GM18907 (cell line): ENCODE results near the gene PPP1R36.

ENCODE experiments used
- ATAC-seq: cut with Tn5 transposase; IDR thresholded peaks from one replicate; pipeline ENCODE4 v1.9.1; 2021; ENCODE audit warnings: mild to moderate bottlenecking, moderate library complexity; ENCODE audit not compliant: unreplicated experiment

PPP1R36 gene, protein sequence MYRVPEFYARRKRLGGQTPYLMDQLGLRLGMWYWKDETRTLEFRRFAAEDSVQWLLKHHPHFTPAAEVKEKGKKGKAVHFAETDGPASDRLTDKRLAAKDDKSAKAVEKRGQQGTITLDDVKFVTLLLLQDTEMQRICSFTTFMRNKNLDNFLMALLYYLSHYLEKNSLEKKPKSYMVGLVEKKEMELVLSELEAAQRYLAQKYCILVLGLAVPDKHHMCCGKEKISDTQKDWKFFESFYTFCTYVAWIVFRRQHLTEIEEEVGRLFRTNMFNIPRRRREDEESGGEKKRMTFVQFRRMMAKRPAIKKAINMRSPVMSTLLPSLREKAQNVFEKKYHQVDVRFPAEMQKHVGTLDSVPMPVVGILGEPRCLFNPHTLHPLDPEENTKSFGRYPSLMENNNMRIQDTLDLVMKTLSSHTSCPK

DNA sequence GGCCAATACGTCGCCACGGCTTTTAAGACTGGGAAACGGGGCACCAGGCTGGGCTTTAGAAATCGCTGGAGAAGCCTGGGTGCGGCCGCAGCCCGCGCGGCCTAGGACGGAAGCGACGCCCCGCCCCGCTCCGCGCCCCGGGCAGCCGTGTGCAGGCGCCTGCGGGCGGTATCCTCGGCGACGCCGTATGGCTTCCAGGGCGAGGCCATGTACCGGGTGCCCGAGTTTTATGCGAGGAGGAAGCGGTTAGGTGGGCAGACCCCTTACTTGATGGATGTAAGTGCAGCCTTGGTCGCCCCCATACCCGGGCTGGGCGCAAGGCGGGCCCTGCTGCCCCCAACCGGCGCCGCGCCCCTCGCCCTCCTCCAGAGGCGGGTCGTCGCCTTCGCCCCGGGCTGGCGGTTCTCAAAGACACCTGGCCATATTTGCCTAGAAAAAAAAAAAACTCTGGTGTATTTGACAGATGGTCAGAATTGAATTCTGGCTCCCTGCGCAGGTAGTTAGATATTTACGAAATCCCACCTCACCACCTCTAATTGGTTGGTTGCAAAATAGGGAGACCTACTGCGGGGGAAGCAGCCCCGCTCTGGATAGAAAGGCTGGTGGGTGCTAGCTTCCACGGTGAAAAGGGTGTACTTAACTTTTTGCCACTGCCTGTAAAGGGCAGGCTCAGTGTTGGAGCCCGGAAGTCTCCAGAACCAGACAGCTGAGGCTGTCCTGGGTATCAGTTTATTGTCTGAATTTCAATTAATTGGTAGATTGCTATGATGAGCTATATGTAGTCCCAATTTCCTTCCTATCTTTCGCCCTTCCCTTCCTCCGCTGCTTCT lies at the start of gene PPP1R36:
Gene PPP1R36, plus strand, starts transcription at position 171 of the 830 bp plus-strand sequence. Its CDS starts 37 bp downstream, at position 208.
- no peak for ATAC-seq

DNA sequence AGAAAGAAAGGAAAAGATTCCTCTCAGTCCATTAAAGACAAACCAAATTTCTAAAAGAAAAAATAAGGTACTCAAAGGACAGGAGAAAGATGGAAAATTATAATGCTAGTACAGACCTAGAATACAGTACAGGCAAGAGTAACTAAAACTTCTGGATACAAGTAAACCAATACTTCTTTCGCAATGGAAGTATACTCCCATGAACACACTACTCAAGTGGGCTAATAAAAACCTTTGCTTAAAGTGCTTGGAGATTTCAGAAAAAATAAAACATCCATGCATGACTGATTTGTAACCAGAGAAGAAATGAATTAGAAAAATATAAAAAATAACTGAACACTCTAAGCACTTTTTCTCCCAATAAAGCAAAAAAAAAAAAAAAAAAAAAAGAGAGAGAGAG lies 49.7 kb upstream of the PPP1R36 start:
- no peak for ATAC-seq

DNA sequence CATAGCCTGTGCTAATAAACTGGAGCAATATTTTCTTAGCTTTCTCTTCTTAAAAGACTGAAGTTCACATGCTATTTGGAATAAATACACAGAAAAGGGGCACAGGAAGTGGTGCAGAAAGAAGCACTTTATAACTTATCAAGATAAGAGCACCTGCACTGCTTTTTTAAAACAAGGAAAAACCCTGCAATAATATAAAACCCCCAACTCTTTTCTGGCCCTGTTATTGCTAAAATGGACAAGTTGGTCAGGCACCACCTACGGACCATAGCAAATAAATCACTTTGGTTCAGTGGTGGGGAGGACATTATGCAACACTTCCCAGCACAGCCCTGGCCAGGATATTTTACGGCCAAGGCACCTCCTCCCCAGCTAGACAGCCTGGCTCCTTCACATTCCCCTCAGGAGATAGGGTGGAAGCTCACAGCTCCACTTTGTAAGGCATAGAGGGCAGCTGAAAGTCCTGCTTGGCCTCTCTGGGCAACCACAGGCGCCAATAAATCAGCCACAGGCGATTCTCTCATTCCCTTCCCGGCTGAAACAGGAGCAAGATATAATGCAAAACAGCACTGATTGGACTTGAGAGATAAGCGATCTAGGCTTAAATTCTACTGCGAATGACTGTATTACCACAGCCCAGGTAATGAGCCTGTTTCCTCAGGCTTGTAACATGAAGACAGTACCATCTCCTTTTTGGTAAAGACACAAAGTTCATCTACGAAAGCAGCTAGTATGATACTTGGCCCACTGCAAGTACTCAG lies 48.2 kb upstream of the PPP1R36 start:
- no peak for ATAC-seq

DNA sequence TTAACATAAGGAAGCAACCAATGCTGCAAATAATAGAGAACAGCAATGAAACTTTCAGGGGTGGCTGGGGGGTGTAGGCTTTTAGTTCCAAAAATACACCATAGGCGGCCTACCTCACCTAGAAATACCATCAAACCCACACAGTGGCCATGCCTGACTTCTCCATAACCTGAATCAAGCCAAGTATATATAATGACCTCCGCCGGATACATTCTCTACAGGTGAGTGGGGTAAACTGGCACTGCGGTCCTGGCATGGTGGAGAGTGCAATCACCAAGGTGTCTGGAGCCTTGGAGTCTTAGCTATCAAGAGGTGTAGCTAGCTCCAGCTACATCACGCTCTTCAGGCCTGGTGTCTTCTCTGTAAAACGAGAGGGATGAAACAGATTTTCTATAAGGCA lies 47.3 kb upstream of the PPP1R36 start:
- ATAC-seq: no peak

DNA sequence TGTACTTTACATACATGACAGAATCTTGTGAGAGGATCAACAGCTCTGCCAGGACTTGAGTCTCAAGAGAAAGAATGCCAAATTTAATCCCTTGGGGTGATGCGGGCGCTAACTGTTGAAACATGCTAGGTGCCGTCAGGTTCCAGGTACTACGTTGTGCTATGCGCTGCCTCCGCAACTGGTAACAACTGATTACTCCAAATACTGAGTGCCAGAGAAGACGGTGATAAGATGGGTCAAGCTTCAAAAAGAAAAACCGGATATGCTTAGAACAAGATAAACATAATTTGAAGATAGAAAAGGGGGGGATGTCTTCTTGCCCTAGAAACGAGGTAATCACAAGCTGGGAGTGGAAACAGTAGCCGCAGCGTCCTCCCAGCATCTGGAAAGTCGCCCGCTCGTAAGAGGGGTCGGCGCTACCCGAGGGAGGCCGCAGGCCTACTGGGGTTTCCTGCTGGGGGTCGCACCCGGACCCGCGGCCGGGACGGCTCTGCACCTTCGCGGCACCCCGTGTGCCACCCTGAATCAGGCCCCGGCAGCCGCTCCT lies 46.8 kb upstream of the PPP1R36 start:
- ATAC-seq: no peak

DNA sequence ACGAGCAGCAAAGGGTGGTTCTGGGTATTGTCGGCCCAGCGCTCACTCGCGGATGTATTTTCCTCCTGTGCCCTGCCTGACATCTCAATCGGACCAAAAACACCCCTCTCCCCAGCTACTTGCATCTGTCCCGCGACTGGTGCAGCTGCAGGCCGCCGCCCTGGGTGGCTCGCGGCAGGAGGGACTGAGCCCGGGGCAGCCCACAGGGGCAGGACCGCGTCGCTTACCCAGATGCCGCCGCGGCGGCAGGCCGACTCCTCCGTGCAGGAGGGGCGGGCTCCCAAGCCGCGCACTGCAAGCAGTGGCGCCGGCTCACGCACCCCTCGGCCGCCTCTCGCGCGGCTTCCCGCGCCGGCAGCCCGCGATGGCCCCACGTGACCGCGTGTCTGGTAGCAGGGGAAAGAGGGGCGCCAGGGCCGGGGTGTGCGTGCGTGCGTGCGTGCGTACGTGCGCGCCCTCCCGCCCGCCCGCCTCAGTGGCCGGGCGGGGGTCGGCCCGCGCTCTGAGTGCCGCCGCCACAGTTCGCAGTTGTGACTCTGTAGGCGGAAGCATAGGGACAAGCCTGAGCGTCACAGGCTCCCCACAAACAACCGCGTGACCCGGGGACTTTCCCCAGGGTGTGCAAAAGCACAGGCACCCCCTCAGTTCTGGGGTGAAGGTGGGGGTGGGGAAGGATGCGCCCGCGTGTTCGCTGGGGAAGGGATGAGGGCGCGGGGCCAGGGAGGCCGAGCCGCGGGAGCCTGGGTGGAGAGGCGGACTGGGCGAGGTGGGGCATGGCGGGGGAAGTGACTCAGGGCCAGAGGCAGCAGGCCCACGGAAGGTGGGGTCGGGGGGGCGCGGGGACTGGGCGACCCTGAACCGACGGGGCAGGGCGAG lies 46.1 kb upstream of the PPP1R36 start, which contains the start of gene ZBTB25:
Gene ZBTB25, minus strand, starts transcription at position 405 of the 876 bp plus-strand sequence. CDS start 13,305 bp downstream, outside the sequence.
- ATAC-seq: peak; percentile 72

DNA sequence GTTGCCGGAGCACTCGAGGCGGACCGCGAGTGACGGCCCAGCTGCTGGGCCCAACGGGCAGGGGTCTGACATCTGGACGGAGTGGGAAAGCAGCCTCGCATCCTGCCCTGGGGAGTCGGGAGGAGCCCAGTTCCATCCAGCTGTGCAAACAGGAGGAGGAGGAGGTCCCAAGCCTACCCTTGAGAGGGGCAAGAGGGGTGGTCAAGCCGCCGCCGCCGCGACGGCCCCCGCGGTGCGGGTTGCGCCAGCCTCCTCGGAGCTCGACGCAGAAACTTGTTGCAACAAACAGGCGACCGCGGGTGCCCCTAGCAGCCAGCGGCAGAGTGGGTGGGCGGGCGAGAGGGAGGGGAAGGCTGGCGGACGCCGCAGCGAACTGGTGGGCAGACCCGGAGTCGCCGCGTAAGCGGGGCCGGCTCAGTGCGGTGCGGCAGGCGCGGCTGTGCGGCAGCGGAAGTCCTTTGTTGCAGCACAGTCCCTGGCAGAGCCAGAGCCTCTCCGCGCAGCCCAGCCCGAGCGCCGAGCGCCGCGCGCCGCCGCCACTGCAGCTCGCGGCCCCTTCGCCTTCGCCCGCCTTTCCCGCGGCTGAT lies 45.4 kb upstream of the PPP1R36 start, which contains the start of gene ZBTB1:
Gene ZBTB1, plus strand, starts transcription at position 461 of the 587 bp plus-strand sequence. CDS start 16,735 bp downstream, outside the sequence.
- peak; percentile 40 for ATAC-seq

DNA sequence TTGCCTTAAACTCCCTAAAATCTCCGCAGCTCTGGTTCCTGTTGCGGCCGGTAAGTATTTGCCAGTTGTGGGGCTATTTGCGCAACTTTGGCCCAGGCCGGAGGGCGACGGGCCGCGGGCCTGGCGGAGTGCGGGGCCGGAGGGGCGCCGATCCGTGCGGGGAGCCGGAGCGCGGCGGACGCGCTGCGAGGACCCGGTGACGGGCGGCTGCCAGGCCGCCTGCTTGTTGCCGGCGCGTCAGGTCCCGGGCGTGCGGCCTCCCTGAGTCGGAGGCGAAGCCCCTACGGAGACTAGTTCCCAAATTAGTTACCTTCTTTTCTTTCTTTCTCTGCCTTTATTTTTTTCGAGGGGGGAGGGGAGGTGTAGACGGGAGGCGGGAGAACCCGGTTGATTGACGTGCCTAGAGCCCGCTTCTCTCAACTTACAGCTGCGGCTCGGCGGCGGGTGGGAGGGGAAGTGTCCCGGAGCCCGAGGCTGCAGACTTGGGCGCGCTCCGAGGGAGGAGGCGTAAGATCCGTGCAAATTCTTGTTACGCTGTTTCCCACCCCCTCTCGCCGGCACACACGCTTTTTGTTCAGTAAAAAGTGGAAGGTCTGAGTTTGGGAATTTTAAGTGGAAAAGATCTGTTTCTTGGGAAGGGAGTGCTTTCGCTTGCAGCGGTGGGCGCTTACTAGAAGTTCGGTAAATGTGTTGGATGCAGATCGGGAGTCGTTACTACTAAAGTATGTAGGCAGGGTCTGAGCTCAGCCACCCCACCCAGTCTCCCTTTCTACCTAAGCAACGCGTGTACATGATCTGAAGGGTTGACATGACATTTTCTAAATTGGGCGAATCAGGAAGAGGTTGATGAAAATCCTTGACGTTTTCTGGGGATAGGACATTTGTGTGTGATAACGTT lies 44.6 kb upstream of the PPP1R36 start:
- peak; percentile 26 for ATAC-seq

DNA sequence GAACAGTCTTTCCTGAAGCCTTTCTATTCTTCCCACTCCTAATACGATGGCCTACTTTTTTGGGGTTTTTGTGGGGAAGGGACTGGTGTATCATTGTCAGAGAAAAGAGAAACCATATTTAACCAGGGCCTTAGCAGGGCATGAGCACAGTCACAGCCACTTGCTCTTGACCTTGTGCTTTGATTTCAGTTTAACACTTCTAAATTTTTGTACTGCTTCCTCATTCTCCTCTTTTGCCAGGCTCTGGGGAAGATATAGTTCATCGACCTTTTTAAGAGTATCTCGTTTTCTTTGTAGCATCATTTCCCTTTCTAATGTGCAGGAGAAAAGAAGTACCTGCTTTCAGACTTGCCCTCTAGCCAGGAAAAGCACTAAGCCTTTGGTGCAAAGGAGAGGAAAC lies 43.0 kb upstream of the PPP1R36 start:
- no peak for ATAC-seq

DNA sequence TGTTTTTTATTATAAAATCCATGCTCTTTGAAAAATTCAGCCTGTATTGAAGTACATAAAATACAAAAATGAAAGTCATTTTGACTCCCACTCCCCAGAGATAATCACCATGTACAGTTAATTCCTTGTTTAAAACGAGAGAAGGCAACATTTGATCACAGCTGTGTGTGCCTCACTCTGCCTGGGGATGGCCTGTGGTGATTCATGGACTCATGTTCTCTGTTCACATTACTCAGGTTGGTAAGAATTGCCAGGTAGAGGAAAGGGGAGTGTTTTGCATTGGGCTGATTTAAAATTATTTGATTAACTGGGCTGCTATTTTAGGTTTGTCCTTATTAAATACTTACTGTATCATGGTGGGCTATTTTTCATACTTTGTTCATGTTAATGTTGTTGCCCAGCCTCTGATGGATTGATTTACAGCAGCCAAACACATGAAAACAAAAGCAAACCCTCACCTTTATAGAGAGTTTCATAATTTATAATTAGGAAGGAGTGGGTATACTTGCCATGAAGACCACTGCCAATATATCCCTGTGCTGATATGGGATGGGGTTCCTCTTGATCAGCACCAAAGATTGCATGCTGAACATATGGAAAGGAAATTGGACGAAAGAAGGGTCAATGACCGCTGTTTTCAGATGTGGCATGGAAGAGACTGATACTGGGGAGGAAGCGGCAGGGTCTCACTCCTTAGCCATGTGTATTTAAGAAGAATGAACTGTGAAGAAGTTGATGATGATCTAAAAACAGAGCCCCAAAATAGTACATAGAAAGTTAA lies 42.2 kb upstream of the PPP1R36 start:
- no peak for ATAC-seq

DNA sequence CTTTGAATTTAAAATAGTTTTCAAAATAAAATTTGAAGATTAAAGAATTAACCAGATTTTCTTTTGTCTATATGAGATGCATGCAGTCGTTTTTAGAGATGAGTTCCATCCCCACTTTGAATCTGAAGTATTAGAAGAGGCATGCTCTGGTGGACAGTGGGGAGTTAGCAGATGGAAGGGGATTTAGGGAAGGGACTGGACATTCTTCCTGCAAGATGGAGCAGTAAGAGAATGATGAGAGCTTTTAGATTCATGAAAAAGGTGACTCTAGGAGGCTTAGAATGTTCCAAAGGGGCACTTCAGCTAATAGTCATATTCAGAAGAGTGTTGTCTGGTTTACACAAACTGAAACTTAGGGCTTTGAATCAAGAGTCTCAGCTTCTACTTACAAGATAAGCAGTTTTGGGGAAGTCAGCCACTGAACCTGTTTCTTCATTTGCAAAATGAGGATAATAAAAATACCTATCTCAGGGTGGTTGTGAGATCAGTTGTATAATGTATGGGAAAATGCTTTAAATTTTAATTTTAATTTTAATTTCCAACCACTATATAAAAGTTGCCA lies 41.5 kb upstream of the PPP1R36 start:
- no peak for ATAC-seq

DNA sequence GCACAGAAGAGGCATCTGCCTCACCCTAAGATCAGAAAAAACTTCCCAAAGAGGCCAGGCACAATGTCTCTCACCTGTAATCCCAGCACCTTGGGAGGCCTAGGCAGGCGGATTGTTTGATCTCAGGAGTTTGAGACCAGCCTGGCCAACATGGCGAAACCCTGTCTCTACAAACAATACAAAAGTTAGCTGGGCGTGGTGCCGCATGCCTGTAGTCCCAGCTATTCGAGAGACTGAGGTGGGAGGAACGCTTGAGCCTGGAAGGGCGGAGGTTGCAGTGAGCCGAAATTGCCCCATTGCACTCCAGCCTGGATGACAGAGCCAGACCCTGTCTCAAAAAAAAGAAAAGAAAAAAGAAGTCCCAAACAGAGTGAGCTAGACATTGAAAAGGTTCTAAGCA lies 40.7 kb upstream of the PPP1R36 start:
- no peak for ATAC-seq

DNA sequence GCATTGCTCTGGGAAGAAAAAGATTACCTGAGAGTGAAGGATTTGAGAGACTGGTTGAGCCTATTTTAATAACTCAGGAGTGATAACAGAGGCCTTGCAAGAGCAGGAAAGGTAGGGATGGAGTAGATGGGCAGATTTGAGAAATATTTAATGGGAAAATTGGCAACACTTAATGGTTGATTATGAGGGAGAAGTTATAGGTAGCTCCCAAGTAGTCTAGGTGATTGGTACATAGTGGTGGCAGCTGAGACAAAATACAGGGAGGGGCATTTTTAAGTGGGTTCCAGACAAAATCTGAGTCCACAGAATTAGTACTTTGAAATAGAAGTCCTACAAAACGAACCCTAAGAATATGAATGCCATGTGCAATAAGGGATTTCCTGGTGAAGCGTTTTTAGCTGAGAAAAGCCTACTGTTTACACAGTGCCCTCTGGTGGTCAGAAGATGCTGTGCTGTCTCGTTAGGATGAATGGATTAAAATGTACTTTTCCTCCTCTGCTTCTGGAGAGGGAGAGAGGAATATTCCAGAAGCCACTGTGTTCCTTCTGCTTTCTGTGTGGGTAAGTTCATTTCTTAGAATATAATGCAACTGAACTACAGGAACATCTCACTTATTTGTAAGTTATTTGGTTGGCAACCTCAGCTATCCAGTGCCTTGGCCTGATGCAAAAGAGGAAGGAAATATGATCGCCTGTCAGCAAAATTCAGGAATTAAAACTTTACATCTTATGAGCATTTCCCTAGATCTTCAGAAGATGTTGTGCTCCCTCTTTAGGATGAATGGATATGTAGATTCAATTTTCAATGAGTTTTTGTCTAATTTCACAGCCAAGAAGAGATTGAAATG lies 38.7 kb upstream of the PPP1R36 start:
- ATAC-seq: no peak

DNA sequence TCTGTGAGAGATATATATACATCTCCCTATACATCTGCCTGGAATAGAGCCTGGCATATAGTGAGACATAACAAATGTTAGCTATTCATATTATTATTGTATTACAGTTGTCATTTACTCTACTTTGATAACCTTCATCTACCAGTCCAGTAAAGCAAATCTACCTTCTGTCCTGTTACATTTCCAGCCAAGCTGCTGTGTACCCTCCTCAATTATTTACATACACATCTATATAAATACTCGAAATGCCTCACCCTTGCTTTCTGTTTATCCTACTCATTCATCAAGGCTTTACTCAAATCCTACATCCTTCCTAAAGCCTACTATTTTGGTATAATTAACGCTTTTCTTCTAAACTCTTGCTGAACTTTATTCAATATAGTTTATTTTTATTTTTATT lies 36.5 kb upstream of the PPP1R36 start:
- no peak for ATAC-seq

DNA sequence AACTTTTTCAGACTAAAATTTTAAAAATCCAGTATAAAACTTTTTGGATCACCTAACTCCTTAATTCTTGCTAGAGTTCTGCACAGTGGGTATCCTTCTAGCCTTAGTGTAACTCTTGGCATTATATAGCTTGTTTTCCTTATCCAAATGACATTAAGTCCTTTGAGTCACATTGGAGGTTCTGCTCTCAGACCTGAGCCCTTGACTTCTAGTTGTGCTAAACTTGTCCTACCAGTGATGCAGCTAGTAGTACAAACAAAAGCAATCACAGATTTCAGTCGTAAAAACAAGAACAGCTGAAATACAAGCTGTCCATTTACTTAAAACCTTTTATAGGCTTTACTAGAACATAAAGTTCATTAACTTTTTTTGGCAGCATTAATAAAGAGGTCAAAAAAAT lies 34.7 kb upstream of the PPP1R36 start:
- no peak for ATAC-seq

DNA sequence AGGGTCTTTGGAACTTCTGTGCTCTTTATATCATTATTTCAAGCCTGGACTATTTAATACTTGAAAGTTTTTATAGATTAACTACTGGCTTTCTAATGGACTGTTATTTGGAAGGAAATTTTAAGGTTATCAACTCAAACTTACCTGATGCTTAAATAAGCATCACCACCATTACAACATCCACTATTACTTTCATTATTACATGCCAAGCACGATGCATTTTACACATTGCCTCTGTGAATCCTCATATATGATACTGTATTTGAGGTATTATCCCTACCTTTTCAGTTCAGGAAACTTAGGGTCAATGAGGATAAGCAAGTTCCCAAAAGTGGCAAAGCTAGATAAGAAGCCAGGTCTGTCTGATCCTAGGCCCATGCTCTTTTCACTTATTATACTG lies 32.8 kb upstream of the PPP1R36 start:
- no peak for ATAC-seq
